CD4-positive, alpha-beta T cell treated with Interleukin-10 for 1 hour (primary cell): ENCODE results near the gene C9orf57.
A peak's percentile ranks its signal among the peaks of the same experiment; 100 is the strongest.
"Not testable (repeated sequence)": the region's sequence is repeated elsewhere in the genome, so short reads cannot be mapped to it uniquely, and the experiment has no call there.

Experiments
- DNase-seq: peaks from one replicate; pipeline ENCODE4 v3.0.0-alpha.2; 2020

C9orf57 gene, protein sequence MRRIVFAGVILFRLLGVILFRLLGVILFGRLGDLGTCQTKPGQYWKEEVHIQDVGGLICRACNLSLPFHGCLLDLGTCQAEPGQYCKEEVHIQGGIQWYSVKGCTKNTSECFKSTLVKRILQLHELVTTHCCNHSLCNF

DNA sequence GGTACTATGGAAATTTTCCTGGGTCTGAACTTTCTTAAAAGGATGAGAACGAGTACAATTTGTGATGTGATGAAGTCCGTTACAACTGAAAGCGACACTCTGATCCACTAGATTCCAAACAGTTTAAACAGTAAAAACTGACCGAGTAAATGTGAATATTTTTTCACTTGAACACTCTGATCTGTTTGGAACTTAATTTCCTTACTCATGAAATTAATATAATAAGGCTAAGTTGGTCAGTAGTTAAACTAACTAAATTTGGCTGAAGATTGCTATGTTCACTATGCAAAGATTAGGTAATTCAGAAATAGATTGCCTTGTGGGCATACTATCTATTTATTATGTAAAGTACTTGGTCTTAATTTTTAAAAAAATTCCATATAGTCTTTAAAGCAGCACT, at the start of gene C9orf57:
TSS of gene C9orf57 (minus strand) at position 101 of the 400 bp plus-strand sequence. CDS start 1,282 bp downstream, outside the sequence.
- DNase-seq = no peak

DNA sequence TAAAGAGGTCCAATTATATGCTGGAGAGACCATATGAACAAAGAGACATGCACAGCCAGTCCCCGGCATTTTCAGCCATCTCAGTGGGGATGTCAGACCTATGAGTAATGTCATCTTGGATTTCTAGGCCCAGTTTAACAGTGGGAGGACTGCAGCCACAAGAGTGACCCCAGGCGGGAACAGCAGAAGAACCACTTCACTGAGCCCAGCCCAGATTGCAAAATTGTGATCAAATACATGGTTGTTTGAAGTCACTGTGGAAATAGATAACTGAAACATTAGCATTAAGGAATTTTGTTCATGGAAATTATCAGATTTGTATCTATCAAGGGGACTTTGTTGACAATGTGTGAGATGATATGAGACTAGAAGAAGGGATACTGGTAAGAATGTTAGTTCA, 42.1 kb upstream of the C9orf57 start:
- DNase-seq = no peak

DNA sequence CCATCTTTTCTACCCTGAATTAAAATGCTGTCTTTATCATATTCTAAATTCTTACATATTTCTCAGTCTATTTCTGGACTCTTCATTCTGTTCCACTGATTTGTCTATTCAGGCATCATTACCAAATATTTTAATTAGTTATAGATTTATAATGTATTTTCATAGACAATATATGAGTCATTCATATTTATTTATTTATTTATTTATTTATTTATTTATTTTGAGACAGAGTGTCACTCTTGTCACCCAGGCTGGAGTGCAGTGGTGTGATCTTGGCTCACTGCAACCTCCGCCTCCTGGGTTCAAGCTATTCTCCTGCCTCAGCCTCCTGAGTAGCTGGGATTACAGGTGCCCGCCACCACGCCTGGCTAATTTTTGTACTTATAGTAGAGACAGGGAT, 35.1 kb upstream of the C9orf57 start:
- DNase-seq = not testable (repeated sequence)

DNA sequence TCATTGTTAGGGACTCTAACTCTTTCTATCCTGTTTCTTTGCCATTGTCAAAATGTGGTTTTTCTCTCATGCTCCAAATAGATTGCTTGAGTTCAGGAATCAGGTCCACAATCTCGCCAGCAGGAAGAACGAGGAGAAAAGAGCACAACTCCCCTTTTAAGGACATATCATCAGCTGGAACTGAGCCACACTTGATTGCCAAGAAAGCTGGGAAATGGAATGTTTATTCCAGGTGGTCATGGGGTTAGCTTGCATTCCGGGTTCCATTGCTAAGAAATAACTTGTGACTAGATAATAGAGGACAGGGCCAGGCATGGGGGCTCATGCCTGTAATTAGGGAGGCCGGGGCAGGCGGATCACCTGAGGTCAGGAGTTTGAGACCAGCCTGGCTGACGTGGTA, 32.4 kb upstream of the C9orf57 start:
- DNase-seq = no peak

- no peak for DNase-seq
These were observed 29.2 kb upstream of the C9orf57 start for GRCh38 chr9:72089451-72090130.

GRCh38 chr9:72082536-72082935, 22.1 kb upstream of the C9orf57 start:
- no peak for DNase-seq

DNA sequence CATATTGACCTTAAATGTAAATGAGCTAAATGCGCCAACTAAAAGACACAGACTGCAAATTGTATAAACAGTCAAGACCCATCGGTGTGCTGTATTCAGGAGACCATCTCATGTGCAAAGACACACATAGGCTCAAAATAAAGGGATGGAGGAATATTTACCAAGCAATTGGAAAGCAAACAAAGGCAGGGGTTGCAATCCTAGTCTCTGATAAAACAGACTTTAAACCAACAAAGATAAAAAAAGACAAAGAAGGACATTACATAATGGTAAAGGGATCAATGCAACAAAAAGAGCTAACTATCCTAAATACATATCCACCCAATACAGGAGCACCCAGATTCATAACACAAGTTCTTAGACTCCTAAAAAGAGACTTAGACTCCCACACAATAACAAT, 14.3 kb upstream of the C9orf57 start:
- DNase-seq = not testable (repeated sequence)

DNA sequence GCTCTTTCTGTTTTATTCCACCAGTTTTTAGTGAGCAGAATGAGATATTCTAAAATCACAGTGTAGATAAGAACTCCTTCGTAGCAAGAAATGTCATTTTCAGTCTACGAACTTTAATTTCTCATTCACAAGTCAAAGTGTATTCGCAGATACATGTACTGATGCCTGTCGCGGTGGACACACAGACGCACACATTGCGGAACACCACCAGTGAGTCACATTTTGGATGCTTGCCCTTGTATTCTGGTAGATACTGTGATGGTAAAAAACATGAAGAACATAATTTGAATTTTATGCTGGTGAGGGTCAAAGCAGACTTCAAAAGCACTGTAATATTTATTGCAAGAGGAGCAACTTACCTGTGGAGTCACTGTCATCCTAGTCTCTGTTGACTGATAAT, 4.7 kb upstream of the C9orf57 start:
- DNase-seq = no peak

DNA sequence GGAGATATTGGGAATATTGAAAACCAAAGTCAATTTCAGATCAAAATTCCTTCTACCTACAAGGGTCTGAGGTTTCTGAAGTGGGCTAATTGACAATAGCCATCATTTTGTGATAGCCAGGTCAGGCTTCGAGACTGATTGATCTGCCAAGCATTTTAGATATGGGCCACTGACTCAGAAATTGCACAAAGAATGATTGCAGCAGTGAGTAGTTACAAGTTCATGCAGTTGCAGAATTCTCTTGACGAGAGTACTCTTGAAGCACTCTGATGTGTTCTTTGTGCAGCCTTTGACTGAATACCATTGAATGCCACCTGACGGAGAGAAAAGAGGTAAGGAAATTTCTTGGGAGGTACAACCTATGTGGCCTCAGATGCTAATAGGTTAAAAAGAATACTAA, 8.3 kb downstream of the C9orf57 start:
- no peak for DNase-seq

GRCh38 chr9:72048850-72049249, 11.6 kb downstream of the C9orf57 start:
- DNase-seq = no peak

- no peak for DNase-seq
These were observed 13.6 kb downstream of the C9orf57 start for GRCh38 chr9:72046630-72047456.

DNA sequence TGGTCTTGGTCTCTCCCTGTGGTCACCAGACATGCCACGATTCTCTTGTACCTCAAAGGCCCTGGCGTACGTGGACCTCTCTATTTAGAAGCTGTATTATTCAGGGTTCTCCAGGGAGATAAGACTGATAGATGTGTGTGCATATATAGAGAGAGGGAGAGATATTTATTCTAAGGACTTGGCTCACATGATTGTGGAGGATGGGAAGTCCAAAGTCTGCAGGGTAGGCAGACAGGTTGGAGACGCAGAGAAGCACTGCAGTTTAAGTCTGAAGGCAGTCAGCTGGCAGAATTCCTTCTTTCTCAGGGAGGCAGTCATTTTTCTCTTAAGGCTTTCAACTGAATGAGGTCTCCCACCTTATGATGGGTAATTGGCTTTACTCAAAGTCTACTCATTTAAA, 16.3 kb downstream of the C9orf57 start:
- DNase-seq = no peak

DNA sequence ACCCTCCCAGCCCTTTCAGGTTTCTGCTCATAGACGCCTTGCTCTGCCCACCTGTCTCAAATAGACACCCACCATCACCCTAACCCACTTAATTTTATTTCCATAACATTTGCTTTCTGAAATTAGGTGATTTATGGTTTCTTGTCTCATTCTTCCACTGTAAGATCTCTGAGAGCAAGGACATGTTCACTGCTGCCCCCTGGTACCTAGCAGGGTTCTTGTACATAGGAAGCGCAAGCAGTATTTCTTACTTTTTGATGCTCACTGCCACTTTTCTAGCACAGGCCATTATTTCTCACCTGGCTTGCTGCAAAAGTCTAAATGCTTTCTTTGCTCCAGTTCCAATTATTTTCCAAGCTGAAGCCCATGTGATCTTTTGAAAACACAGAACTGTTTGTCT, 16.8 kb downstream of the C9orf57 start:
- no peak for DNase-seq

DNA sequence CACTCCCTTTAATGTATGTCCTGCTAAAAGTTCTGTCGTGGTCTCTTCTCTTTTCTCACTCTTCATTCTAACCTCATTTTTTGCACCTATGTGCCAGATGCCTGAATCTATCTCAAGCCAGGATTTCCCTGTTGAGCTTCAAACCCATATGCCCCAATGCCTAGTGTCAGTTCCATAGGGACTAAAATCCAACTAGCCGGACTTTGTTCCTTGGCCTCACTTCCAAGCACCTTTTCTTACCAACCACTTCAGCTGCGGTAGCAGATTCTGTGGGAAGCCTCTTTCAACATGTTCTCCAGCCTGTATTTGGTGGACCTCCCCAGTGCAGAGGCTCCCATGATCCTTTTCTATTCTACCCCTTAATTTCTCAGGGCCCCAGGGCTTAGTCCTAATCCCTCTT, 17.5 kb downstream of the C9orf57 start:
- DNase-seq = no peak

DNA sequence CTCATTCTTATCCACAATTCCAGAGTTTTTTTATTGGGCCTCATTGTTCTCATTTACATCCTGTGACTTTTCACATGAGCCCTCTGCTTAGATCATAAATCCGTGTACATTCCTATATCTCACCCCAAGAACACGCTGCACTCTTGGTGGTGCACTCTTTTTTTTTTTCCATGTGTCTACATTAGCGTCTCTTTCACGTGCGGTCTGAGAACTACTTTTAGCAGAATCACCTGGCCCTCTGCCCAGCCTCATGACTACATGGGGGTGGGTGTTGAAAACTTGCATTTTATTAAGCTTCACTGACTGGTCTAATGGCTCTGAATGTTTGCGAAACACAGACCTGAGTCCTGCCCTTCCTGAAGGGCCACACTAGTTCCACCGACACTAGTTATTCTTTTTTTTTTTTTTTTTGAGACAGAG, 18.6 kb downstream of the C9orf57 start:
- no peak for DNase-seq

- DNase-seq = no peak
These were observed 19.0 kb downstream of the C9orf57 start for GRCh38 chr9:72041369-72041768.

DNA sequence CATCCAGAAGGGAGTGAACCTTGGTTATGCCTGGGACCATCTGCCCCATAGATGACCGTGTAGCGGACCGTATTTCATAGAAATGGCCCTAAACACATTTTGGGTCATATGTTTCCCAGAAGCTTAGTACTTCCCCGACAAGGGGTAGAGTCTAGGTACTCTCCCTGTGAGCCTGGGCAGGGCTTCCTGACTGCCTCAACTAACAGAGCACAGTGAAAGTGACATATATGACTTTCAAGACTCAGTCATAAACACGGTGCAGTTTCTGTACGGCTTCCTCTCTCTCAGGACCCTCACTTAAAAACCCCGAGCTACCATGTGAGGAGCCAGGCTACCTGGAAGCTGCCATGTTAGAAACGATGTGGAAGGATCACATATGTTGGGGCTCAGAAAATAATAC, 20.9 kb downstream of the C9orf57 start:
- no peak for DNase-seq

- peak; percentile 62 for DNase-seq
These were observed 21.5 kb downstream of the C9orf57 start for GRCh38 chr9:72038890-72039410.

GRCh38 chr9:72038408-72038807, 22.0 kb downstream of the C9orf57 start:
- no peak for DNase-seq

GRCh38 chr9:72037571-72037970, 22.8 kb downstream of the C9orf57 start:
- no peak for DNase-seq

DNA sequence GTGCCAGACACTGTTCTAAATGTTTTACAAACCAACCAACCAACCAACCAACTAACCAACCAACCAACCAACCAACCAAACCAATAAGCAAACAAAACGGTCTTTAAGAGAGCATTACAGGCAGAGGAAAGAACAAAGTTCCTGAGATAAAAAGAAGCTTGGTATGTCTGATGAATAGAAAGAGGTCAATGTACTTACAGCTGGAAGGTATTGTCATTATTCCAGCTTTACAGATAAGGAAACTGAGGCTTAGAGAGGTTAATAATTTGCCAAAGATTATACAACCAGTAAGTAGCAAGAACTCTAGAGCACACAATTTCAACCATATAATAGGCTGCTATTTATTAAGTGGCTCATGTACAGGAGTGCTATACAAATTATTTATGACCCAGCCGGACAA, 29.6 kb downstream of the C9orf57 start:
- no peak for DNase-seq

DNA sequence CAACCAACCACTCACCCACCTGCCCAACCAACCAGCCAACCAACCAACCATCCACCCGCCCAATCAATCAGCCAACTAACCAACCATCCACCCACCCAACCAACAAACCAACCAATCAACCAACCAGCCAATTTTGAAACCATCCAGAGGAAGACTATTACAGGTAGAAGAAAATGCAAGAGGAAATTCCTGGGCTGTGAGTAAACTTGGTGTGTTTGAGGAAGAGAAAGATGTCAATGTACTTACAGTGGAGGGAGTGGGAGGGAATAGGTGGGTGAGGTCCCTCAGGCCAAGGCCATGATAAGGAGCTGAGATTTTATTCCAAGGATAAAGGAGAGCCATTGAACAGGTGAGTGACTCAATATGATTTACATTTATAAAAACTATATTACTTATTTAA, 30.4 kb downstream of the C9orf57 start:
- DNase-seq = no peak

- DNase-seq = no peak
These were observed 34.5 kb downstream of the C9orf57 start for GRCh38 chr9:72025906-72026305.

DNA sequence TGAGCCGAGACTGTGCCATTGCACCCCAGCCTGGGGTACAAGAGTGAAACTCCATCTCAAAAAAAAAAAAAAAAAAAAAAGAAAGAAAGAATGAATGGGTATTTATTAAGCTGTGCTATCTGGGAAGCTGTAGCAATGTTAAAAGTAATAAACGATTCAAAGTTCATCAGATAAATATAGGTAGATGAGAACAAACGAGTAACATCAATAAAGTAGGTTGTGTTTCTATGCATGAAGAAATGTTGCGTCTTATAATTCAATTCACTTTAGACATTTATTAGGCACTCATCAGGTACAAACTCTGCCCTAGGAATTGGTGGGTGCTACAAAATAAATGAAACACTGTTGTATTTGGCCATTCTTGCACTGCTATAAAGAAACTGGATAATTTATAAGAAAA, 36.8 kb downstream of the C9orf57 start:
- DNase-seq = no peak
